H1 (cell line): ENCODE data around the gene TGIF1. TPM values are rescaled to one million over a fixed set of nuclear protein-coding genes. Genes with fewer than 3 reads are reported as not detected.

Experiments
- FOSL1 ChIP-seq: IDR thresholded peaks from 2 replicates; pipeline ENCODE4 v1.6.1; 2011; ENCODE audit warnings: mild to moderate bottlenecking, low read depth, low read length, moderate library complexity; ENCODE audit not compliant: insufficient read depth
- KDM4A ChIP-seq: IDR thresholded peaks from one replicate; pipeline ENCODE4 v1.7.1; 2012; ENCODE audit warnings: low read depth, mild to moderate bottlenecking, moderate library complexity, low read length, inconsistent platforms; ENCODE audit not compliant: severe bottlenecking
- RBBP5 ChIP-seq: IDR thresholded peaks from 2 replicates; pipeline ENCODE4 v1.7.1; 2012; ENCODE audit warnings: low read depth, mild to moderate bottlenecking, inconsistent platforms, low read length, moderate library complexity, borderline replicate concordance
- SIX5 ChIP-seq: IDR thresholded peaks from 2 replicates; pipeline ENCODE4 v1.6.1; 2011; ENCODE audit warnings: mild to moderate bottlenecking, low read depth, low read length
- SRF ChIP-seq: IDR thresholded peaks from 2 replicates; pipeline ENCODE4 v1.6.1; 2011; ENCODE audit warnings: mild to moderate bottlenecking, low read depth, low read length, moderate library complexity
- SUZ12 ChIP-seq: fragments of 200-600 bp; sonication (generic); IDR thresholded peaks from 2 replicates; pipeline ENCODE4 v1.6.1; 2012; ENCODE audit warnings: mild to moderate bottlenecking, inconsistent platforms, low read length, moderate library complexity, mixed read lengths
- TAF7 ChIP-seq: optimal IDR thresholded peaks from 2 replicates; pipeline ENCODE3; 2011; ENCODE audit warnings: low read depth, mild to moderate bottlenecking, inconsistent platforms, low read length, moderate library complexity, borderline replicate concordance
- TCF12 ChIP-seq: IDR thresholded peaks from 2 replicates; pipeline ENCODE4 v1.6.1; 2011; ENCODE audit warnings: low read depth, mild to moderate bottlenecking, low read length
- polyA plus RNA-seq, 7 experiments: library from polyadenylated mRNA; depleted of rRNA in 3 of 7; stranded (reverse) in 5 of 7; unstranded in 2 of 7; fragments of >200 nt in 5 of 7; fragments of 200-250 nt in 2 of 7; gene quantifications; 1 replicate in 5 of 7; 2 replicates in 1 of 7; 4 replicates in 1 of 7; pipeline versions ENCODE4 v1.2.1 to v1.2.3, GENCODE V29; 2011 to 2013; ENCODE audit warnings: missing spikeins in 2 of 7, mixed read lengths in 2 of 7
- total RNA-seq: library from RNA; stranded (reverse); fragmentation: NEBNext Ultra II Directional; extraction: Animal tissue kit (Norgen Biotek cat#: 25700); gene quantifications from 2 replicates; pipeline ENCODE4 v1.2.1, GENCODE V29; 2021
- TF ChIP-seq, protein P1 (sequence below): fragments of 300-600 bp; sonication (generic); IDR thresholded peaks from 2 replicates; pipeline ENCODE4 v1.7.1; 2012; ENCODE audit warnings: low read length, moderate library complexity, mild to moderate bottlenecking, inconsistent platforms; ENCODE audit not compliant: insufficient replicate concordance

Gene TGIF1
- total and polyA plus RNA-seq, 2 of the 8 experiments (the other 6 are each of a cell fraction or from before 2014, with no cell fraction given) = 256 to 262 TPM

GRCh38 chr18:3451989-3452749 lies 2.2 kb downstream of the TGIF1 start (continued):
- TF ChIP-seq, protein P1, sequence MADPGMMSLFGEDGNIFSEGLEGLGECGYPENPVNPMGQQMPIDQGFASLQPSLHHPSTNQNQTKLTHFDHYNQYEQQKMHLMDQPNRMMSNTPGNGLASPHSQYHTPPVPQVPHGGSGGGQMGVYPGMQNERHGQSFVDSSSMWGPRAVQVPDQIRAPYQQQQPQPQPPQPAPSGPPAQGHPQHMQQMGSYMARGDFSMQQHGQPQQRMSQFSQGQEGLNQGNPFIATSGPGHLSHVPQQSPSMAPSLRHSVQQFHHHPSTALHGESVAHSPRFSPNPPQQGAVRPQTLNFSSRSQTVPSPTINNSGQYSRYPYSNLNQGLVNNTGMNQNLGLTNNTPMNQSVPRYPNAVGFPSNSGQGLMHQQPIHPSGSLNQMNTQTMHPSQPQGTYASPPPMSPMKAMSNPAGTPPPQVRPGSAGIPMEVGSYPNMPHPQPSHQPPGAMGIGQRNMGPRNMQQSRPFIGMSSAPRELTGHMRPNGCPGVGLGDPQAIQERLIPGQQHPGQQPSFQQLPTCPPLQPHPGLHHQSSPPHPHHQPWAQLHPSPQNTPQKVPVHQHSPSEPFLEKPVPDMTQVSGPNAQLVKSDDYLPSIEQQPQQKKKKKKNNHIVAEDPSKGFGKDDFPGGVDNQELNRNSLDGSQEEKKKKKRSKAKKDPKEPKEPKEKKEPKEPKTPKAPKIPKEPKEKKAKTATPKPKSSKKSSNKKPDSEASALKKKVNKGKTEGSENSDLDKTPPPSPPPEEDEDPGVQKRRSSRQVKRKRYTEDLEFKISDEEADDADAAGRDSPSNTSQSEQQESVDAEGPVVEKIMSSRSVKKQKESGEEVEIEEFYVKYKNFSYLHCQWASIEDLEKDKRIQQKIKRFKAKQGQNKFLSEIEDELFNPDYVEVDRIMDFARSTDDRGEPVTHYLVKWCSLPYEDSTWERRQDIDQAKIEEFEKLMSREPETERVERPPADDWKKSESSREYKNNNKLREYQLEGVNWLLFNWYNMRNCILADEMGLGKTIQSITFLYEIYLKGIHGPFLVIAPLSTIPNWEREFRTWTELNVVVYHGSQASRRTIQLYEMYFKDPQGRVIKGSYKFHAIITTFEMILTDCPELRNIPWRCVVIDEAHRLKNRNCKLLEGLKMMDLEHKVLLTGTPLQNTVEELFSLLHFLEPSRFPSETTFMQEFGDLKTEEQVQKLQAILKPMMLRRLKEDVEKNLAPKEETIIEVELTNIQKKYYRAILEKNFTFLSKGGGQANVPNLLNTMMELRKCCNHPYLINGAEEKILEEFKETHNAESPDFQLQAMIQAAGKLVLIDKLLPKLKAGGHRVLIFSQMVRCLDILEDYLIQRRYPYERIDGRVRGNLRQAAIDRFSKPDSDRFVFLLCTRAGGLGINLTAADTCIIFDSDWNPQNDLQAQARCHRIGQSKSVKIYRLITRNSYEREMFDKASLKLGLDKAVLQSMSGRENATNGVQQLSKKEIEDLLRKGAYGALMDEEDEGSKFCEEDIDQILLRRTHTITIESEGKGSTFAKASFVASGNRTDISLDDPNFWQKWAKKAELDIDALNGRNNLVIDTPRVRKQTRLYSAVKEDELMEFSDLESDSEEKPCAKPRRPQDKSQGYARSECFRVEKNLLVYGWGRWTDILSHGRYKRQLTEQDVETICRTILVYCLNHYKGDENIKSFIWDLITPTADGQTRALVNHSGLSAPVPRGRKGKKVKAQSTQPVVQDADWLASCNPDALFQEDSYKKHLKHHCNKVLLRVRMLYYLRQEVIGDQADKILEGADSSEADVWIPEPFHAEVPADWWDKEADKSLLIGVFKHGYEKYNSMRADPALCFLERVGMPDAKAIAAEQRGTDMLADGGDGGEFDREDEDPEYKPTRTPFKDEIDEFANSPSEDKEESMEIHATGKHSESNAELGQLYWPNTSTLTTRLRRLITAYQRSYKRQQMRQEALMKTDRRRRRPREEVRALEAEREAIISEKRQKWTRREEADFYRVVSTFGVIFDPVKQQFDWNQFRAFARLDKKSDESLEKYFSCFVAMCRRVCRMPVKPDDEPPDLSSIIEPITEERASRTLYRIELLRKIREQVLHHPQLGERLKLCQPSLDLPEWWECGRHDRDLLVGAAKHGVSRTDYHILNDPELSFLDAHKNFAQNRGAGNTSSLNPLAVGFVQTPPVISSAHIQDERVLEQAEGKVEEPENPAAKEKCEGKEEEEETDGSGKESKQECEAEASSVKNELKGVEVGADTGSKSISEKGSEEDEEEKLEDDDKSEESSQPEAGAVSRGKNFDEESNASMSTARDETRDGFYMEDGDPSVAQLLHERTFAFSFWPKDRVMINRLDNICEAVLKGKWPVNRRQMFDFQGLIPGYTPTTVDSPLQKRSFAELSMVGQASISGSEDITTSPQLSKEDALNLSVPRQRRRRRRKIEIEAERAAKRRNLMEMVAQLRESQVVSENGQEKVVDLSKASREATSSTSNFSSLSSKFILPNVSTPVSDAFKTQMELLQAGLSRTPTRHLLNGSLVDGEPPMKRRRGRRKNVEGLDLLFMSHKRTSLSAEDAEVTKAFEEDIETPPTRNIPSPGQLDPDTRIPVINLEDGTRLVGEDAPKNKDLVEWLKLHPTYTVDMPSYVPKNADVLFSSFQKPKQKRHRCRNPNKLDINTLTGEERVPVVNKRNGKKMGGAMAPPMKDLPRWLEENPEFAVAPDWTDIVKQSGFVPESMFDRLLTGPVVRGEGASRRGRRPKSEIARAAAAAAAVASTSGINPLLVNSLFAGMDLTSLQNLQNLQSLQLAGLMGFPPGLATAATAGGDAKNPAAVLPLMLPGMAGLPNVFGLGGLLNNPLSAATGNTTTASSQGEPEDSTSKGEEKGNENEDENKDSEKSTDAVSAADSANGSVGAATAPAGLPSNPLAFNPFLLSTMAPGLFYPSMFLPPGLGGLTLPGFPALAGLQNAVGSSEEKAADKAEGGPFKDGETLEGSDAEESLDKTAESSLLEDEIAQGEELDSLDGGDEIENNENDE = no peak
- TF ChIP-seq RBBP5 (0 out of 2 replicates have a peak, but pooled peaks have one; percentile 33), FOSL1 (no peak), SUZ12 (no peak), SIX5 (no peak), KDM4A (peak; percentile 14), TCF12 (no peak), SRF (no peak), TAF7 (peak; percentile 6)
